HepG2 (cell line): Measurements from ENCODE around the gene SYT9. TPM values are rescaled to one million over a fixed set of nuclear protein-coding genes. Genes with fewer than 3 reads are reported as not detected.

Source experiments
- ATAC-seq: fragments of 200-7000 bp; cut with Tn5 transposase; 3 replicates; pipeline ENCODE4 v1.9.1; 2020; ENCODE audit warnings: mild to moderate bottlenecking, moderate library complexity
- BruUV-seq: library from RNA; stranded (reverse); fragments of 400-500 nt; replicated peaks from 2 replicates; lab custom pipeline; 2021; lab: Mats Ljungman, UMichigan
- CTCF ChIA-PET: fragments of 300-600 bp; formaldehyde crosslinking; extraction: SDS; loops from one replicate; lab custom pipeline; 2021; ENCODE audit warnings: low total read pairs, inconsistent platforms, low intra/inter-chr PET ratio; lab: Yijun Ruan, JAX
- POLR2A ChIA-PET: fragments of 350-600 bp; sonication (Branson Sonifier 250); formaldehyde crosslinking; loops from one replicate; lab custom pipeline; 2020; ENCODE audit warnings: antibody characterized with exemption, inconsistent platforms; lab: Yijun Ruan, JAX
- DNase-seq: peaks from one replicate; pipeline ENCODE4 v3.0.0-alpha.2; 2015; ENCODE audit warnings: low spot score
- FAIRE-seq: peaks from 3 replicates; lab custom pipeline; 2011; peaks lifted over from hg19 to GRCh38; lab: Jason Lieb, UNC
- H2AFZ ChIP-seq: one replicate; pipeline ENCODE4 v1.6.1; 2011; ENCODE audit warnings: low read length, inconsistent platforms
- H3K27ac ChIP-seq: fragments of 300-600 bp; 3 replicates; pipeline ENCODE4 v1.8.0; 2011; ENCODE audit warnings: mixed run types, mild to moderate bottlenecking, mixed read lengths, low read length, inconsistent platforms; ENCODE audit not compliant: insufficient read depth; ENCODE audit errors: extremely low read length
- H3K27me3 ChIP-seq, 2 experiments: fragments of 200-600 bp in 1 of 2; 2 replicates in 1 of 2; 3 replicates in 1 of 2; pipeline versions ENCODE4 v1.6.0 to v1.8.0; 2011; ENCODE audit warnings: low read length in 2 of 2, mild to moderate bottlenecking in 2 of 2, moderate library complexity in 2 of 2, inconsistent platforms in 1 of 2; ENCODE audit not compliant: insufficient read depth in 2 of 2, control insufficient read depth in 1 of 2
- H3K36me3 ChIP-seq, 2 experiments: fragments of 200-600 bp in 1 of 2; replicated peaks in 1 of 2; 2 replicates in 1 of 2; 3 replicates in 1 of 2; pipeline versions ENCODE4 v1.5.1 to v1.8.0; 2011; ENCODE audit warnings: low read length in 2 of 2, inconsistent platforms in 1 of 2; ENCODE audit not compliant: insufficient read depth in 2 of 2, control insufficient read depth in 1 of 2
- H3K4me1 ChIP-seq: 2 replicates; pipeline ENCODE4 v1.5.1; 2012; ENCODE audit warnings: low read length, inconsistent platforms; ENCODE audit not compliant: insufficient read depth
- H3K4me2 ChIP-seq: 2 replicates; pipeline ENCODE4 v1.6.0; 2011; ENCODE audit warnings: low read depth, low read length, inconsistent platforms
- H3K4me3 ChIP-seq, 3 experiments: fragments of 200-600 bp in 1 of 3; sonication (generic), shearing (Covaris generic) in 1 of 3; replicated peaks in 1 of 3; 2 replicates each; pipeline ENCODE4 v1.5.1; 2011 to 2016; ENCODE audit warnings: low read length in 3 of 3, inconsistent platforms in 2 of 3, low read depth in 2 of 3, mild to moderate bottlenecking in 2 of 3, control low read depth in 1 of 3, mixed read lengths in 1 of 3; ENCODE audit not compliant: insufficient read depth in 1 of 3
- H3K79me2 ChIP-seq: one replicate; pipeline ENCODE4 v1.6.1; 2011; ENCODE audit warnings: low read length, inconsistent platforms; ENCODE audit not compliant: insufficient read depth
- H3K9ac ChIP-seq: 2 replicates; pipeline ENCODE4 v1.6.0; 2011; ENCODE audit warnings: mild to moderate bottlenecking, low read depth, low read length, inconsistent platforms; ENCODE audit not compliant: insufficient read depth
- H3K9me3 ChIP-seq: 2 replicates; pipeline ENCODE4 v1.5.1; 2012; ENCODE audit warnings: mild to moderate bottlenecking, low read length
- H4K20me1 ChIP-seq: 2 replicates; pipeline ENCODE4 v1.6.0; 2011; ENCODE audit warnings: inconsistent platforms, mild to moderate bottlenecking, low read length, moderate library complexity; ENCODE audit not compliant: insufficient read depth
- ATF7 ChIP-seq, 2 experiments: fragments of 450-650 bp in 1 of 2; sonication (generic) in 1 of 2; formaldehyde crosslinking in 1 of 2; IDR thresholded peaks; 2 replicates each; pipeline versions ENCODE4 v1.4.0 to v1.6.1; 2016 to 2020; ENCODE audit warnings: antibody characterized with exemption in 1 of 2, mild to moderate bottlenecking in 1 of 2, missing genetic modification reagents in 1 of 2
- DNMT3B ChIP-seq: conservative IDR thresholded peaks from 2 replicates; pipeline ENCODE4 v1.6.1; 2016; ENCODE audit warnings: missing biosample characterization, control low read depth
- HNRNPK ChIP-seq: fragments of 200-400 bp; formaldehyde crosslinking; IDR thresholded peaks from 2 replicates; pipeline ENCODE4 v1.6.1; 2018; ENCODE audit warnings: low read length, low read depth, moderate library complexity, mild to moderate bottlenecking; ENCODE audit not compliant: poor library complexity, severe bottlenecking
- KLF9 ChIP-seq: IDR thresholded peaks from 2 replicates; pipeline ENCODE4 v1.6.1; 2016; ENCODE audit warnings: low read depth
- LRRFIP1 ChIP-seq: sonication (generic); formaldehyde crosslinking; conservative IDR thresholded peaks from 2 replicates; pipeline ENCODE4 v1.4.0; 2020; ENCODE audit warnings: missing genetic modification reagents
- ZFP82 ChIP-seq: sonication (generic); formaldehyde crosslinking; IDR thresholded peaks from 2 replicates; pipeline ENCODE4 v1.5.1; 2020; ENCODE audit warnings: mild to moderate bottlenecking, missing genetic modification reagents, borderline replicate concordance
- ZNF205 ChIP-seq: IDR thresholded peaks from 2 replicates; pipeline ENCODE4 v1.6.1; 2018; ENCODE audit warnings: missing biosample characterization, missing genetic modification reagents
- ZNF207 ChIP-seq: fragments of 450-650 bp; IDR thresholded peaks from 2 replicates; pipeline ENCODE4 v1.6.1; 2016; ENCODE audit warnings: antibody characterized with exemption, borderline replicate concordance
- ZNF629 ChIP-seq: sonication (generic); formaldehyde crosslinking; conservative IDR thresholded peaks from 2 replicates; pipeline ENCODE4 v1.5.0; 2020; ENCODE audit warnings: missing genetic modification reagents
- ZNF639 ChIP-seq: conservative IDR thresholded peaks from 2 replicates; pipeline ENCODE4 v1.6.1; 2018; ENCODE audit warnings: missing genetic modification reagents
- whole genome bisulfite sequencing: methylation state at CpG from one replicate; pipeline ENCODE4 v1.1.6; 2017; ENCODE audit warnings: low lambda C conversion rate; 5-methylcytosine and 5-hydroxymethylcytosine counted together
- in situ Hi-C: cut with HindIII; loops from 2 replicates; pipeline ENCODE4 v1.10.0; 2017; ENCODE audit warnings: low pct_unique_long_range_greater_than_20kb; ENCODE audit not compliant: extremely low pct_ligation_motif_present
- intact Hi-C: fragments of 100-400 bp; cut with micrococcal nuclease; formaldehyde crosslinking; loops from one replicate; pipeline ENCODE4 v1.10.0; 2022; ENCODE audit not compliant: unreplicated experiment
- polyA plus RNA-seq, 8 experiments: library from polyadenylated mRNA; depleted of rRNA in 3 of 8; stranded (reverse) in 7 of 8; unstranded in 1 of 8; fragments of >200 nt; fragmentation: Illumina TruSeq in 4 of 8; extraction: Trizol in 4 of 8; gene quantifications; 2 replicates each; pipeline versions ENCODE4 v1.2.1 to v1.2.3, GENCODE V29; 2011 to 2016; ENCODE audit warnings: low read depth in 4 of 8, missing spikeins in 1 of 8, mixed read lengths in 1 of 8; ENCODE audit not compliant: insufficient read depth in 1 of 8
- total RNA-seq, 5 experiments: library from RNA; depleted of rRNA; stranded (reverse); fragments of >200 nt; fragmentation: Illumina TruSeq; extraction: Trizol; gene quantifications; 2 replicates each; pipeline ENCODE4 v1.2.3, GENCODE V29; 2016; ENCODE audit warnings: low read depth in 1 of 5

Gene SYT9
- total and polyA plus RNA-seq, 2 of the 13 experiments (the other 11 are each of a cell fraction or from before 2014, with no cell fraction given): not detected

- BruUV-seq: no TSS peak
- H4K20me1 ChIP-seq: no peaks in the 10 kb centered on the region
- H3K27me3 ChIP-seq: peaks cover 0 to 16% of the 10 kb centered on the region in 2 experiments; a peak in 1 of 5 replicates
- DNase-seq (no peak), FAIRE-seq (no peak)
- CTCF ChIA-PET: no interaction called here
- H3K4me3 ChIP-seq: no peak overlapping the region
- no peaks in the 10 kb centered on the region for H3K79me2 ChIP-seq
- no peaks in the 10 kb centered on the region for H3K4me1 ChIP-seq
- POLR2A ChIA-PET: no interaction called here
- no peak overlapping the region for H3K27ac ChIP-seq
- H3K9ac ChIP-seq: no peak overlapping the region
- no peak overlapping the region for H3K4me2 ChIP-seq
- no peak for TF ChIP-seq ZFP82 (CRISPR knock-in tag)
- no peak for TF ChIP-seq ATF7 (IDR thresholded peaks at IDR 0.05)
- no peak for TF ChIP-seq ATF7 (CRISPR knock-in tag; IDR thresholded peaks at IDR 0.05)
- no peak for TF ChIP-seq KLF9
- TF ChIP-seq ZNF205: no peak
- TF ChIP-seq LRRFIP1 (CRISPR knock-in tag): no peak
- no peak for TF ChIP-seq ZNF629 (CRISPR knock-in tag)
- no peak for TF ChIP-seq HNRNPK
- no peak for TF ChIP-seq DNMT3B (CRISPR knock-in tag)
- TF ChIP-seq ZNF639 (CRISPR knock-in tag): no peak
- TF ChIP-seq ZNF207: no peak
- TF ChIP-seq, all 625 proteins: peak for 0
- intact Hi-C loops: no loop called here
- Histone ChIP-seq H2AFZ (no peak overlapping the region), H3K36me3 (no peaks in the 10 kb centered on the region), H3K9me3 (no peaks in the 10 kb centered on the region)
- 9% methylated on average over 1 of the region's 2 CpGs for WGBS
- in situ Hi-C loops: no loop called here
- no peak for ATAC-seq
Observed at GRCh38 chr11:7428196-7428595, 176.5 kb downstream of the SYT9 start.
